ENCODE data around the gene PROKR1.

DNA sequence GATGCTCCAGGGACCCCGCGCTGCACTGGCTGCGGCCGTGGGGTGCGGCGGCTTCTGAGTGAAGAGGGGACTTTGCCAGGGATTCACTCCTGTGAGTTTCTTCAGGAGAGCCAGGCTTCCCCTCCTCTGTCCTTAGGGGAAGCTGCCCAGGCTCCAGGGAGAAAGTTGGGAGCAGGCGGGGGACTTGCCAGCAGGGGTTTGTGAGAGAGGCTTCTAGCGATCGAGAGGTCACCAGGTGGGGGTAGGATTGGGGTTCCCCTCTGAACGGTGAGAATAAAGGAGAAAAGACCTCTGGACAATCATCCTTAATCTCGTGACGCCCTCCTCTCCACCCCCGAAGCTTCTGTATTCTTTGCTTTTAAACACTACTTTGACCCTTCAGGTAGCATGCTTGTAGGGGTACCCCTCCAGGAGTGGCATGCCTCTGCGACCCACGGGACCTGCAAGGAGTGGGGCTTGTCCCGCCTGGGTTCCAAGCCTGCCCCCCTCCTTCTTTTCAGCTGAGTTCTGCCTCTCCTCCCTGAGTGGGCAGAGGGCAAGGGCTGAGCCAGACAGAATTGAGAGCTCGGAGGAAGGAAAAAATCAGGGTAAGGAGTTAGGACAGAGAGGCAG, 601 bp downstream of the PROKR1 start:
- no peak for TF ChIP-seq POLR2A (IDR thresholded peaks at IDR 0.05)
- TF ChIP-seq, protein P1, sequence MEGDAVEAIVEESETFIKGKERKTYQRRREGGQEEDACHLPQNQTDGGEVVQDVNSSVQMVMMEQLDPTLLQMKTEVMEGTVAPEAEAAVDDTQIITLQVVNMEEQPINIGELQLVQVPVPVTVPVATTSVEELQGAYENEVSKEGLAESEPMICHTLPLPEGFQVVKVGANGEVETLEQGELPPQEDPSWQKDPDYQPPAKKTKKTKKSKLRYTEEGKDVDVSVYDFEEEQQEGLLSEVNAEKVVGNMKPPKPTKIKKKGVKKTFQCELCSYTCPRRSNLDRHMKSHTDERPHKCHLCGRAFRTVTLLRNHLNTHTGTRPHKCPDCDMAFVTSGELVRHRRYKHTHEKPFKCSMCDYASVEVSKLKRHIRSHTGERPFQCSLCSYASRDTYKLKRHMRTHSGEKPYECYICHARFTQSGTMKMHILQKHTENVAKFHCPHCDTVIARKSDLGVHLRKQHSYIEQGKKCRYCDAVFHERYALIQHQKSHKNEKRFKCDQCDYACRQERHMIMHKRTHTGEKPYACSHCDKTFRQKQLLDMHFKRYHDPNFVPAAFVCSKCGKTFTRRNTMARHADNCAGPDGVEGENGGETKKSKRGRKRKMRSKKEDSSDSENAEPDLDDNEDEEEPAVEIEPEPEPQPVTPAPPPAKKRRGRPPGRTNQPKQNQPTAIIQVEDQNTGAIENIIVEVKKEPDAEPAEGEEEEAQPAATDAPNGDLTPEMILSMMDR (IDR thresholded peaks at IDR 0.05), result no peak
